Measurements from ENCODE around the gene SEC14L5.

GRCh38 chr16:4976079-4976478 is 17.9 kb downstream of the SEC14L5 start:
- TF ChIP-seq CTCF (IDR thresholded peaks at IDR 0.05; ENCODE audit: poor library complexity) (no peak), EZH2 (IDR thresholded peaks at IDR 0.05; ENCODE audit: borderline replicate concordance) (no peak)
